ENCODE results near the gene DEPDC1B.

- TF ChIP-seq POLR2A (IDR thresholded peaks at IDR 0.05; ENCODE audit: low read length): no peak
- TF ChIP-seq GATA1 (IDR thresholded peaks at IDR 0.05; ENCODE audit: low read depth, low read length): no peak
These were observed 50.6 kb downstream of the DEPDC1B start for GRCh38 chr5:60649288-60649917.

Measured in erythroblast (primary cell).